Amniotic epithelial cell (primary cell): ENCODE measurements around the gene LDLRAD4.

ENCODE experiments used
- DNase-seq: peaks from one replicate; pipeline ENCODE4 v3.0.0-alpha.2; 2010; ENCODE audit warnings: low read depth

Gene LDLRAD4

GRCh38 chr18:13514558-13514957 lies 296.0 kb downstream of the LDLRAD4 start:
- DNase-seq: no peak

GRCh38 chr18:13516855-13517254 lies 298.3 kb downstream of the LDLRAD4 start:
- no peak for DNase-seq

- no peak for DNase-seq
Observed at GRCh38 chr18:13517369-13517768, 298.8 kb downstream of the LDLRAD4 start.

GRCh38 chr18:13518382-13518781 lies 299.8 kb downstream of the LDLRAD4 start:
- no peak for DNase-seq

GRCh38 chr18:13520306-13520705 lies 301.7 kb downstream of the LDLRAD4 start:
- no peak for DNase-seq

- DNase-seq: no peak
Observed at GRCh38 chr18:13520741-13521140, 302.2 kb downstream of the LDLRAD4 start.

GRCh38 chr18:13521418-13521817 lies 302.9 kb downstream of the LDLRAD4 start:
- no peak for DNase-seq

GRCh38 chr18:13522256-13522655 lies 303.7 kb downstream of the LDLRAD4 start:
- DNase-seq: no peak

GRCh38 chr18:13522861-13523660 lies 304.5 kb downstream of the LDLRAD4 start:
- DNase-seq: no peak

GRCh38 chr18:13524054-13524453 lies 305.5 kb downstream of the LDLRAD4 start:
- DNase-seq: no peak

- DNase-seq: no peak
Observed at GRCh38 chr18:13524811-13525210, 306.3 kb downstream of the LDLRAD4 start.

GRCh38 chr18:13525381-13526029 lies 306.9 kb downstream of the LDLRAD4 start:
- no peak for DNase-seq

GRCh38 chr18:13526519-13526918 lies 308.0 kb downstream of the LDLRAD4 start:
- DNase-seq: no peak

- no peak for DNase-seq
Observed at GRCh38 chr18:13527256-13527655, 308.7 kb downstream of the LDLRAD4 start.

GRCh38 chr18:13527730-13528129 lies 309.2 kb downstream of the LDLRAD4 start:
- DNase-seq: no peak

- DNase-seq: no peak
Observed at GRCh38 chr18:13528739-13529392, 310.3 kb downstream of the LDLRAD4 start.

- DNase-seq: no peak
Observed at GRCh38 chr18:13530033-13530878, 311.7 kb downstream of the LDLRAD4 start.

- peak; percentile 35 for DNase-seq
Observed at GRCh38 chr18:13530879-13531387, 312.4 kb downstream of the LDLRAD4 start.

GRCh38 chr18:13531681-13532325 lies 313.2 kb downstream of the LDLRAD4 start:
- no peak for DNase-seq

GRCh38 chr18:13532406-13533075 lies 314.0 kb downstream of the LDLRAD4 start:
- DNase-seq: no peak

- no peak for DNase-seq
Observed at GRCh38 chr18:13534631-13535030, 316.1 kb downstream of the LDLRAD4 start.
